H9 (cell line): ENCODE results near the gene CHSY1. TPM values are rescaled to one million over a fixed set of nuclear protein-coding genes. Genes with fewer than 3 reads are reported as not detected.
A peak's percentile ranks its signal among the peaks of the same experiment; 100 is the strongest.

Source experiments
- DNase-seq: peaks from one replicate; pipeline ENCODE4 v3.0.0-alpha.2; 2017
- H2AFZ ChIP-seq: one replicate; pipeline ENCODE4 v1.6.1; 2013; ENCODE audit warnings: mild to moderate bottlenecking, low read length, control low read depth, moderate library complexity
- H2AK5ac ChIP-seq: 2 replicates; pipeline ENCODE4 v1.6.1; 2013; ENCODE audit warnings: low read length, control low read depth, mixed read lengths; ENCODE audit not compliant: insufficient read length
- H2BK120ac ChIP-seq: one replicate; pipeline ENCODE4 v1.6.1; 2013; ENCODE audit warnings: low read depth, mild to moderate bottlenecking, low read length, control low read depth, inconsistent platforms; ENCODE audit not compliant: poor library complexity, severe bottlenecking
- H2BK12ac ChIP-seq: 2 replicates; pipeline ENCODE4 v1.6.1; 2013; ENCODE audit warnings: low read length, control low read depth, mixed read lengths, low read depth; ENCODE audit not compliant: insufficient read length
- H2BK15ac ChIP-seq: 2 replicates; pipeline ENCODE4 v1.6.1; 2013; ENCODE audit warnings: low read depth, low read length, control low read depth
- H2BK20ac ChIP-seq: one replicate; pipeline ENCODE4 v1.6.1; 2013; ENCODE audit warnings: low read depth, mild to moderate bottlenecking, low read length, control low read depth, inconsistent platforms; ENCODE audit not compliant: poor library complexity, severe bottlenecking
- H2BK5ac ChIP-seq: 2 replicates; pipeline ENCODE4 v1.6.1; 2013; ENCODE audit warnings: low read length, control low read depth, mixed read lengths; ENCODE audit not compliant: insufficient read length
- H3K14ac ChIP-seq: 2 replicates; pipeline ENCODE4 v1.6.1; 2013; ENCODE audit warnings: low read length, control low read depth; ENCODE audit not compliant: insufficient read depth
- H3K18ac ChIP-seq: 2 replicates; pipeline ENCODE4 v1.6.1; 2013; ENCODE audit warnings: low read depth, mild to moderate bottlenecking, mixed read lengths, low read length, control low read depth; ENCODE audit not compliant: insufficient read length
- H3K23ac ChIP-seq: 2 replicates; pipeline ENCODE4 v1.6.1; 2013; ENCODE audit warnings: low read length, control low read depth, mixed read lengths, low read depth; ENCODE audit not compliant: insufficient read length
- H3K23me2 ChIP-seq: 2 replicates; pipeline ENCODE4 v1.6.1; 2013; ENCODE audit warnings: low read depth, mild to moderate bottlenecking, mixed read lengths, low read length, control low read depth; ENCODE audit not compliant: insufficient read length, poor library complexity, severe bottlenecking
- H3K27ac ChIP-seq: 2 replicates; pipeline ENCODE4 v1.5.1; 2013; ENCODE audit warnings: low read length, control low read depth, mixed read lengths, low read depth; ENCODE audit not compliant: insufficient read length
- H3K27me3 ChIP-seq: 2 replicates; pipeline ENCODE4 v1.6.1; 2013; ENCODE audit warnings: low read length, control low read depth, inconsistent platforms; ENCODE audit not compliant: insufficient read depth
- H3K4ac ChIP-seq: 2 replicates; pipeline ENCODE4 v1.6.1; 2013; ENCODE audit warnings: low read depth, mild to moderate bottlenecking, control low read depth, inconsistent platforms, low read length, moderate library complexity
- H3K4me1 ChIP-seq: 2 replicates; pipeline ENCODE4 v1.6.1; 2013; ENCODE audit warnings: low read length, control low read depth, inconsistent platforms; ENCODE audit not compliant: insufficient read depth
- H3K4me2 ChIP-seq: 2 replicates; pipeline ENCODE4 v1.6.1; 2013; ENCODE audit warnings: low read length, control low read depth, mixed read lengths; ENCODE audit not compliant: insufficient read length, insufficient read depth
- H3K56ac ChIP-seq: 2 replicates; pipeline ENCODE4 v1.6.1; 2013; ENCODE audit warnings: low read depth, mild to moderate bottlenecking, mixed read lengths, low read length, control low read depth; ENCODE audit not compliant: insufficient read length
- H3K79me1 ChIP-seq: 2 replicates; pipeline ENCODE4 v1.6.1; 2013; ENCODE audit warnings: low read depth, mild to moderate bottlenecking, moderate library complexity, low read length, control low read depth, inconsistent platforms; ENCODE audit not compliant: insufficient read depth, poor library complexity, severe bottlenecking
- H3K79me2 ChIP-seq: 2 replicates; pipeline ENCODE4 v1.6.1; 2013; ENCODE audit warnings: low read length, control low read depth, inconsistent platforms; ENCODE audit not compliant: insufficient read depth
- H3K9ac ChIP-seq: 2 replicates; pipeline ENCODE4 v1.6.1; 2013; ENCODE audit warnings: low read length, control low read depth, mixed read lengths; ENCODE audit not compliant: insufficient read length; ENCODE audit errors: extremely low read depth
- H3K9me3 ChIP-seq: one replicate; pipeline ENCODE4 v1.6.1; 2013; ENCODE audit warnings: low read depth, low read length, inconsistent platforms; ENCODE audit not compliant: control insufficient read depth
- H3T11ph ChIP-seq: one replicate; pipeline ENCODE4 v1.6.1; 2013; ENCODE audit warnings: mild to moderate bottlenecking, low read length, control low read depth, inconsistent platforms
- H4K20me1 ChIP-seq: one replicate; pipeline ENCODE4 v1.6.1; 2013; ENCODE audit not compliant: control insufficient read depth, insufficient read length, insufficient read depth
- H4K5ac ChIP-seq: 2 replicates; pipeline ENCODE4 v1.6.1; 2013; ENCODE audit warnings: low read depth, mild to moderate bottlenecking, mixed read lengths, low read length, control low read depth; ENCODE audit not compliant: insufficient read length
- H4K8ac ChIP-seq: replicated peaks from 2 replicates; pipeline ENCODE4 v1.6.1; 2013; ENCODE audit warnings: low read length, control low read depth, mixed read lengths, low read depth; ENCODE audit not compliant: insufficient read length
- H4K91ac ChIP-seq: 2 replicates; pipeline ENCODE4 v1.6.1; 2013; ENCODE audit warnings: low read depth, mild to moderate bottlenecking, moderate library complexity, mixed read lengths, low read length, control low read depth; ENCODE audit not compliant: insufficient read length
- H3K27ac Mint-ChIP-seq, 3 experiments: 2 replicates in 2 of 3; 3 replicates in 1 of 3; pipeline ENCODE4 v1.8.0; 2020 to 2021; ENCODE audit warnings: mixed read lengths in 3 of 3, mild to moderate bottlenecking in 1 of 3, moderate library complexity in 1 of 3
- H3K27me3 Mint-ChIP-seq: 2 replicates; pipeline ENCODE4 v1.8.0; 2021; ENCODE audit warnings: low read depth, mild to moderate bottlenecking, moderate library complexity, mixed read lengths
- H3K36me3 Mint-ChIP-seq, 3 experiments: 2 replicates in 2 of 3; 3 replicates in 1 of 3; pipeline ENCODE4 v1.8.0; 2020 to 2021; ENCODE audit warnings: low read depth in 3 of 3, mixed read lengths in 3 of 3; ENCODE audit not compliant: insufficient read depth in 1 of 3
- H3K4me1 Mint-ChIP-seq, 2 experiments: 2 replicates each; pipeline ENCODE4 v1.8.0; 2020; ENCODE audit warnings: mixed read lengths in 2 of 2
- H3K4me3 Mint-ChIP-seq, 2 experiments: 2 replicates in 1 of 2; 3 replicates in 1 of 2; pipeline ENCODE4 v1.8.0; 2020 to 2021; ENCODE audit warnings: mild to moderate bottlenecking in 2 of 2, mixed read lengths in 2 of 2, moderate library complexity in 1 of 2
- H3K9me3 Mint-ChIP-seq, 2 experiments: 2 replicates in 1 of 2; 3 replicates in 1 of 2; pipeline ENCODE4 v1.8.0; 2020; ENCODE audit warnings: mild to moderate bottlenecking in 2 of 2, mixed read lengths in 2 of 2, moderate library complexity in 1 of 2
- WGBS: extraction: QIAGEN DNeasy Blood & Tissue Kit; methylation state at CpG from one replicate; pipeline ENCODE4 v1.1.7; 2013; ENCODE audit warnings: missing lambda C conversion rate, low lambda C conversion rate, mixed read lengths; ENCODE audit not compliant: insufficient read length; ENCODE audit errors: extremely low coverage; 5-methylcytosine and 5-hydroxymethylcytosine counted together
- total RNA-seq: library from RNA; stranded (reverse); gene quantifications from 2 replicates; pipeline ENCODE4 v1.2.1, GENCODE V29; 2021
- TF ChIP-seq, protein P1 (sequence below): fragments of 200-600 bp; sonication (generic); conservative IDR thresholded peaks from 3 replicates; pipeline ENCODE4 v1.8.0; 2021; ENCODE audit warnings: antibody characterized with exemption, mild to moderate bottlenecking

CHSY1 gene
- total RNA-seq, 1 experiment from 2014 or later = 68.3 TPM

- TF ChIP-seq, protein P1, sequence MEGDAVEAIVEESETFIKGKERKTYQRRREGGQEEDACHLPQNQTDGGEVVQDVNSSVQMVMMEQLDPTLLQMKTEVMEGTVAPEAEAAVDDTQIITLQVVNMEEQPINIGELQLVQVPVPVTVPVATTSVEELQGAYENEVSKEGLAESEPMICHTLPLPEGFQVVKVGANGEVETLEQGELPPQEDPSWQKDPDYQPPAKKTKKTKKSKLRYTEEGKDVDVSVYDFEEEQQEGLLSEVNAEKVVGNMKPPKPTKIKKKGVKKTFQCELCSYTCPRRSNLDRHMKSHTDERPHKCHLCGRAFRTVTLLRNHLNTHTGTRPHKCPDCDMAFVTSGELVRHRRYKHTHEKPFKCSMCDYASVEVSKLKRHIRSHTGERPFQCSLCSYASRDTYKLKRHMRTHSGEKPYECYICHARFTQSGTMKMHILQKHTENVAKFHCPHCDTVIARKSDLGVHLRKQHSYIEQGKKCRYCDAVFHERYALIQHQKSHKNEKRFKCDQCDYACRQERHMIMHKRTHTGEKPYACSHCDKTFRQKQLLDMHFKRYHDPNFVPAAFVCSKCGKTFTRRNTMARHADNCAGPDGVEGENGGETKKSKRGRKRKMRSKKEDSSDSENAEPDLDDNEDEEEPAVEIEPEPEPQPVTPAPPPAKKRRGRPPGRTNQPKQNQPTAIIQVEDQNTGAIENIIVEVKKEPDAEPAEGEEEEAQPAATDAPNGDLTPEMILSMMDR = no peak
- no peak overlapping the region for H2BK12ac ChIP-seq
- H3K23me2 ChIP-seq = no peaks in the 10 kb centered on the region
- no peak overlapping the region for H3T11ph ChIP-seq
- no peak overlapping the region for H4K8ac ChIP-seq
- H3K27ac ChIP-seq = no peak overlapping the region
- H3K23ac ChIP-seq = no peak overlapping the region
- no CpG with 5 or more reads among the region's 12 CpGs for WGBS
- Mint-ChIP-seq H3K27me3 (no peaks in the 10 kb centered on the region), H3K4me3 (no peak overlapping the region), H3K9me3 (no peaks in the 10 kb centered on the region), H3K36me3 (peaks cover 0 to 10% (median 4%) of the 10 kb centered on the region in 3 experiments; a peak in 3 of 7 replicates), H3K27ac (peak overlapping the region in 1 of 3 experiments; percentile 33; a peak in 3 of 7 replicates), H3K4me1 (peaks cover 55 to 71% of the 10 kb centered on the region in 2 experiments)
- no peak overlapping the region for H4K5ac ChIP-seq
- no peak overlapping the region for H3K9ac ChIP-seq
- H3K4me1 ChIP-seq = peaks cover 11% of the 10 kb centered on the region
- H3K79me1 ChIP-seq = peaks cover 6% of the 10 kb centered on the region
- no peak overlapping the region for H2AK5ac ChIP-seq
- no peak overlapping the region for H2BK20ac ChIP-seq
- H2BK15ac ChIP-seq = no peak overlapping the region
- no peak overlapping the region for H2BK120ac ChIP-seq
- DNase-seq = no peak
- H4K20me1 ChIP-seq = peaks cover 5% of the 10 kb centered on the region
- H3K27me3 ChIP-seq = no peaks in the 10 kb centered on the region
- H3K4ac ChIP-seq = no peak overlapping the region
- no peak overlapping the region for H3K14ac ChIP-seq
- no peak overlapping the region for H4K91ac ChIP-seq
- H3K9me3 ChIP-seq = no peaks in the 10 kb centered on the region
- H3K56ac ChIP-seq = no peak overlapping the region
- no peak overlapping the region for H3K4me2 ChIP-seq
- H3K18ac ChIP-seq = no peak overlapping the region
- H2AFZ ChIP-seq = no peak overlapping the region
- no peak overlapping the region for H2BK5ac ChIP-seq
- H3K79me2 ChIP-seq = peaks cover 74% of the 10 kb centered on the region
Observed at GRCh38 chr15:101242160-101242998, 9.5 kb downstream of the CHSY1 start.
